HCT116 (cell line): Measurements from ENCODE around the gene TPBGL. TPM values are rescaled to one million over a fixed set of nuclear protein-coding genes. Genes with fewer than 3 reads are reported as not detected.

Experiments used
- ATAC-seq: fragments of 200-7000 bp; cut with Tn5 transposase; 2 replicates; pipeline ENCODE4 v1.9.1; 2020; ENCODE audit warnings: mild to moderate bottlenecking, moderate library complexity
- BruUV-seq: library from RNA; stranded (reverse); fragments of 400-500 nt; replicated peaks from 2 replicates; lab custom pipeline; 2021; lab: Mats Ljungman, UMichigan
- CTCF ChIA-PET: fragments of 300-600 bp; sonication (Branson Sonifier 250); formaldehyde crosslinking; loops from one replicate; lab custom pipeline; 2021; ENCODE audit warnings: antibody characterized with exemption; lab: Charles Lee
- POLR2A ChIA-PET: fragments of 300-600, 350-600 bp; sonication (Branson Sonifier 250); formaldehyde crosslinking; loops from one replicate; lab custom pipeline; 2021; ENCODE audit warnings: antibody characterized with exemption; lab: Charles Lee
- RAD21 ChIA-PET, 2 experiments: fragments of 300-600 bp; sonication (Branson Sonifier 250); formaldehyde crosslinking; loops; one replicate each; lab custom pipeline; 2023; ENCODE audit warnings: low total read pairs in 2 of 2; ENCODE audit not compliant: uncharacterized antibody in 2 of 2, unreplicated experiment in 2 of 2, low non-redundant PET in 1 of 2; lab: Charles Lee
- DNase-seq: peaks from one replicate; pipeline ENCODE4 v3.0.0-alpha.2; 2010; ENCODE audit warnings: low read depth, low spot score
- H2AFZ ChIP-seq: fragments of 200-600 bp; shearing (Covaris generic), sonication (generic); 2 replicates; pipeline ENCODE4 v1.6.1; 2017; ENCODE audit warnings: low read depth, mixed run types, mixed read lengths, antibody characterized with exemption, low read length; ENCODE audit not compliant: poor library complexity, severe bottlenecking
- H3K27ac ChIP-seq: 2 replicates; pipeline ENCODE4 v1.5.1; 2012; ENCODE audit warnings: low read depth, low read length
- H3K27me3 ChIP-seq: fragments of 200-600 bp; sonication (generic); 2 replicates; pipeline ENCODE4 v1.6.1; 2016; ENCODE audit warnings: mixed run types, low read length, mixed read lengths; ENCODE audit not compliant: insufficient read depth
- H3K36me3 ChIP-seq, 2 experiments: fragments of 200-500 bp in 1 of 2; fragments of 200-600 bp in 1 of 2; sonication (Bioruptor generic) in 1 of 2; sonication (generic) in 1 of 2; 2 replicates each; pipeline versions ENCODE4 v1.5.1 to v1.6.1; 2014 to 2016; ENCODE audit warnings: low read length in 2 of 2, inconsistent platforms in 1 of 2, mixed read lengths in 1 of 2, mixed run types in 1 of 2; ENCODE audit not compliant: insufficient read depth in 2 of 2, control insufficient read depth in 1 of 2
- H3K4me1 ChIP-seq, 2 experiments: fragments of 200-600 bp in 1 of 2; sonication (generic) in 1 of 2; 2 replicates each; pipeline versions ENCODE4 v1.5.1 to v1.6.1; 2012 to 2017; ENCODE audit warnings: low read length in 2 of 2, inconsistent platforms in 1 of 2, mild to moderate bottlenecking in 1 of 2, mixed read lengths in 1 of 2, mixed run types in 1 of 2, moderate library complexity in 1 of 2; ENCODE audit not compliant: insufficient read depth in 2 of 2, control insufficient read depth in 1 of 2
- H3K4me2 ChIP-seq: fragments of 200-600 bp; sonication (generic); 2 replicates; pipeline ENCODE4 v1.6.1; 2017; ENCODE audit warnings: mixed run types, low read length, mixed read lengths
- H3K4me3 ChIP-seq, 2 experiments: fragments of 200-600 bp in 1 of 2; sonication (generic) in 1 of 2; replicated peaks in 1 of 2; 2 replicates each; pipeline ENCODE4 v1.5.1; 2011 to 2016; ENCODE audit warnings: low read length in 2 of 2, control low read depth in 1 of 2, low read depth in 1 of 2, mild to moderate bottlenecking in 1 of 2, mixed read lengths in 1 of 2, mixed run types in 1 of 2
- H3K79me2 ChIP-seq: fragments of 200-600 bp; sonication (generic); 2 replicates; pipeline ENCODE4 v1.6.1; 2017; ENCODE audit warnings: mild to moderate bottlenecking, mixed run types, low read length, moderate library complexity, mixed read lengths; ENCODE audit not compliant: insufficient read depth
- H3K9ac ChIP-seq: fragments of 200-600 bp; sonication (generic); 2 replicates; pipeline ENCODE4 v1.6.1; 2016; ENCODE audit warnings: low read length, mixed read lengths
- H3K9me2 ChIP-seq: fragments of 200-600 bp; sonication (generic), shearing (Covaris generic); 2 replicates; pipeline ENCODE4 v1.6.1; 2017; ENCODE audit warnings: mixed run types, mild to moderate bottlenecking, moderate library complexity; ENCODE audit not compliant: insufficient read depth
- H3K9me3 ChIP-seq, 2 experiments: fragments of 200-500 bp in 1 of 2; fragments of 200-600 bp in 1 of 2; sonication (Bioruptor generic) in 1 of 2; sonication (generic) in 1 of 2; 2 replicates each; pipeline ENCODE4 v1.6.1; 2014 to 2017; ENCODE audit warnings: low read length in 2 of 2, mixed read lengths in 2 of 2, inconsistent platforms in 1 of 2, low read depth in 1 of 2, mild to moderate bottlenecking in 1 of 2, mixed run types in 1 of 2, moderate library complexity in 1 of 2; ENCODE audit not compliant: control insufficient read depth in 1 of 2, insufficient read depth in 1 of 2
- H4K20me1 ChIP-seq: fragments of 200-600 bp; sonication (generic), shearing (Covaris generic); 2 replicates; pipeline ENCODE4 v1.6.1; 2017; ENCODE audit warnings: mixed run types, mild to moderate bottlenecking, moderate library complexity; ENCODE audit not compliant: insufficient read depth
- EGR1 ChIP-seq: IDR thresholded peaks from 2 replicates; pipeline ENCODE4 v1.6.1; 2012; ENCODE audit warnings: low read depth
- ELF1 ChIP-seq: IDR thresholded peaks from 2 replicates; pipeline ENCODE4 v1.6.1; 2012; ENCODE audit warnings: low read depth, borderline replicate concordance
- EZH2 ChIP-seq: fragments of 200-600 bp; sonication (generic); IDR thresholded peaks from 2 replicates; pipeline ENCODE4 v1.6.1; 2017; ENCODE audit warnings: antibody characterized with exemption, mixed run types
- EZH2phosphoT487 ChIP-seq: fragments of 200-600 bp; IDR thresholded peaks from 2 replicates; pipeline ENCODE4 v1.6.1; 2018; ENCODE audit warnings: antibody characterized with exemption, borderline replicate concordance
- JUND ChIP-seq: IDR thresholded peaks from 2 replicates; pipeline ENCODE4 v1.6.1; 2012
- POLR2A ChIP-seq: IDR thresholded peaks from 2 replicates; pipeline ENCODE4 v1.7.0; 2011; ENCODE audit warnings: borderline replicate concordance; ENCODE audit not compliant: insufficient read depth, insufficient read length; ENCODE audit errors: extremely low read depth
- POLR2AphosphoS5 ChIP-seq: IDR thresholded peaks from 2 replicates; pipeline ENCODE4 v1.6.1; 2011; ENCODE audit warnings: mild to moderate bottlenecking, low read depth, low read length, moderate library complexity
- RAD21 ChIP-seq: IDR thresholded peaks from 2 replicates; pipeline ENCODE4 v1.6.1; 2012; ENCODE audit warnings: low read depth, mild to moderate bottlenecking
- SIN3A ChIP-seq: IDR thresholded peaks from 2 replicates; pipeline ENCODE4 v1.6.1; 2012; ENCODE audit warnings: low read depth
- SRF ChIP-seq: IDR thresholded peaks from 2 replicates; pipeline ENCODE4 v1.6.1; 2012; ENCODE audit warnings: low read depth
- YY1 ChIP-seq: IDR thresholded peaks from 2 replicates; pipeline ENCODE4 v1.6.1; 2011; ENCODE audit warnings: low read length, low read depth, moderate library complexity, mild to moderate bottlenecking; ENCODE audit not compliant: insufficient replicate concordance; ENCODE audit errors: extremely low read depth
- ZFX ChIP-seq: fragments of 450-650 bp; IDR thresholded peaks from 2 replicates; pipeline ENCODE4 v1.6.1; 2017
- intact Hi-C: fragments of 100-400 bp; cut with micrococcal nuclease; formaldehyde crosslinking; loops from 2 replicates; pipeline ENCODE4 v1.10.0; 2022
- total RNA-seq: library from RNA; stranded (reverse); gene quantifications from one replicate; pipeline ENCODE4 v1.2.1, GENCODE V29; 2021; ENCODE audit not compliant: unreplicated experiment
- TF ChIP-seq, protein P1 (sequence below): IDR thresholded peaks from 2 replicates; pipeline ENCODE4 v1.6.1; 2011; ENCODE audit warnings: mild to moderate bottlenecking, low read length, moderate library complexity; ENCODE audit not compliant: insufficient replicate concordance; ENCODE audit errors: extremely low read depth

The TPBGL gene
- total RNA-seq, 1 experiment from 2014 or later: 0.12 TPM

DNA sequence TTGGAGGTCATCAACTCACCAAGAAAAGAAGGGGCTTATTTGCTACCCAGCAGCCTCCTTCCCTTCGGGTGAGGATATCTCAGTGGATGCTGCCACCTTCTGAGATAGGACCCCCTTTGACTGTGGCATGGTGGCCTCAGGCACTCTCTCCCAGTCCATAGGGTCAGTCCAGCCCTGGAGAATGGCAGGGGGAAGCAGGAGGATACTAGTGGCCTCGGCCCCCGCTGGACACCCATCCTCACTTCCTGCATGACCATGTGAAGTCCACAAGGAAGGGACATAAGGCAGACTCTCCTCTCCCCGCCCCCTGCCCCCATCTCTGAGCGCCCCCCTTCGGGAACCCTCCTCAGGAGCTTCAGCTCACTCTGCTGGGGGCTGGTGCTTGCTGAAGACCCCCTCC lies 24.4 kb downstream of the TPBGL start:
- H3K9ac ChIP-seq: no peak overlapping the region
- H3K9me3 ChIP-seq: no peaks in the 10 kb centered on the region
- DNase-seq (no peak), ATAC-seq (no peak)
- CTCF ChIA-PET: interaction anchor here (0.7 kb wide), 1 partner anchor 24 kb away, joined by 3 read pairs; no protein-coding TSS in a partner anchor
- no peak overlapping the region for H3K27ac ChIP-seq
- H3K4me1 ChIP-seq: no peaks in the 10 kb centered on the region
- BruUV-seq: no TSS peak
- H3K4me2 ChIP-seq: no peak overlapping the region
- POLR2A ChIA-PET: no interaction called here
- no peaks in the 10 kb centered on the region for H3K9me2 ChIP-seq
- H3K4me3 ChIP-seq: no peak overlapping the region
- no peaks in the 10 kb centered on the region for H3K79me2 ChIP-seq
- H3K36me3 ChIP-seq: no peaks in the 10 kb centered on the region
- H2AFZ ChIP-seq: no peak overlapping the region
- TF ChIP-seq POLR2A: no peak
- TF ChIP-seq POLR2AphosphoS5: no peak
- TF ChIP-seq EGR1: no peak
- TF ChIP-seq YY1: no peak
- TF ChIP-seq EZH2: no peak
- no peak for TF ChIP-seq ZFX
- TF ChIP-seq SIN3A: no peak
- TF ChIP-seq ELF1: no peak
- no peak for TF ChIP-seq EZH2phosphoT487
- no peak for TF ChIP-seq SRF
- TF ChIP-seq JUND: no peak
- TF ChIP-seq, protein P1, sequence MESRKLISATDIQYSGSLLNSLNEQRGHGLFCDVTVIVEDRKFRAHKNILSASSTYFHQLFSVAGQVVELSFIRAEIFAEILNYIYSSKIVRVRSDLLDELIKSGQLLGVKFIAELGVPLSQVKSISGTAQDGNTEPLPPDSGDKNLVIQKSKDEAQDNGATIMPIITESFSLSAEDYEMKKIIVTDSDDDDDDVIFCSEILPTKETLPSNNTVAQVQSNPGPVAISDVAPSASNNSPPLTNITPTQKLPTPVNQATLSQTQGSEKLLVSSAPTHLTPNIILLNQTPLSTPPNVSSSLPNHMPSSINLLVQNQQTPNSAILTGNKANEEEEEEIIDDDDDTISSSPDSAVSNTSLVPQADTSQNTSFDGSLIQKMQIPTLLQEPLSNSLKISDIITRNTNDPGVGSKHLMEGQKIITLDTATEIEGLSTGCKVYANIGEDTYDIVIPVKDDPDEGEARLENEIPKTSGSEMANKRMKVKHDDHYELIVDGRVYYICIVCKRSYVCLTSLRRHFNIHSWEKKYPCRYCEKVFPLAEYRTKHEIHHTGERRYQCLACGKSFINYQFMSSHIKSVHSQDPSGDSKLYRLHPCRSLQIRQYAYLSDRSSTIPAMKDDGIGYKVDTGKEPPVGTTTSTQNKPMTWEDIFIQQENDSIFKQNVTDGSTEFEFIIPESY: no peak
- no peak for TF ChIP-seq RAD21
- intact Hi-C loops: no loop called here
- no peaks in the 10 kb centered on the region for H4K20me1 ChIP-seq
- no peaks in the 10 kb centered on the region for H3K27me3 ChIP-seq
- RAD21 ChIA-PET: no interaction called here
